Upper lobe of left lung (tissue), 4 donors: ENCODE results near the gene ALG9.

Experiments
- CTCF ChIP-seq, 6 experiments: fragments of 450-650 bp in 4 of 6; fragments of 200-600 bp in 2 of 6; sonication (generic) in 2 of 6; IDR thresholded peaks; one replicate each; pipeline ENCODE4 v1.5.1; 2016 to 2019; ENCODE audit warnings: antibody characterized with exemption in 6 of 6
- POLR2A ChIP-seq, 4 donors: fragments of 450-650 bp; IDR thresholded peaks; one replicate each; pipeline ENCODE4 v1.5.1; 2016 to 2017; ENCODE audit warnings: antibody characterized with exemption in 4 of 4, mild to moderate bottlenecking in 2 of 4

GRCh38 chr11:111852103-111852502 lies 19.3 kb downstream of the ALG9 start:
- no peak for TF ChIP-seq CTCF (IDR thresholded peaks at IDR 0.05)
- TF ChIP-seq POLR2A (IDR thresholded peaks at IDR 0.05) = no peak
